K562 (cell line): ENCODE results near the gene ACE. TPM values are rescaled to one million over a fixed set of nuclear protein-coding genes. Genes with fewer than 3 reads are reported as not detected.
A peak's percentile ranks its signal among the peaks of the same experiment; 100 is the strongest.

ENCODE experiments used
- ADNP ChIP-seq: fragments of 200-800 bp; sonication (Bioruptor generic); IDR thresholded peaks from 2 replicates; pipeline ENCODE4 v1.6.1; 2016; ENCODE audit warnings: missing genetic modification characterization, missing compliant biosample characterization
- ARID4B ChIP-seq: sonication (generic); formaldehyde crosslinking; IDR thresholded peaks from 2 replicates; pipeline ENCODE4 v1.8.0; 2022; ENCODE audit warnings: mild to moderate bottlenecking, missing genetic modification reagents
- CHCHD3 ChIP-seq: fragments of 250-450 bp; sonication (Bioruptor Pico); IDR thresholded peaks from 2 replicates; pipeline ENCODE4 v2.1.2; 2022; ENCODE audit warnings: mild to moderate bottlenecking
- CREBBP ChIP-seq: IDR thresholded peaks from one replicate; pipeline ENCODE4 v1.6.1; 2012; ENCODE audit warnings: low read depth, mild to moderate bottlenecking, control low read depth, inconsistent platforms, low read length
- EP300 ChIP-seq: IDR thresholded peaks from 2 replicates; pipeline ENCODE4 v1.6.1; 2012; ENCODE audit warnings: low read length, improper control_type of control experiment
- NCOA2 ChIP-seq, 2 experiments: fragments of 450-650 bp; IDR thresholded peaks; 2 replicates each; pipeline ENCODE4 v1.6.1; 2018; ENCODE audit warnings: mild to moderate bottlenecking in 2 of 2, moderate library complexity in 1 of 2; ENCODE audit not compliant: partially characterized antibody in 2 of 2
- NCOR1 ChIP-seq: fragments of 450-650 bp; IDR thresholded peaks from 2 replicates; pipeline ENCODE4 v1.6.1; 2016; ENCODE audit warnings: mild to moderate bottlenecking, moderate library complexity
- OTX1 ChIP-seq: fragments of 450-650 bp; formaldehyde crosslinking; IDR thresholded peaks from 2 replicates; pipeline ENCODE4 v1.4.0; 2022; ENCODE audit warnings: mild to moderate bottlenecking
- PCBP1 ChIP-seq: fragments of 200-400 bp; formaldehyde crosslinking; IDR thresholded peaks from 2 replicates; pipeline ENCODE4 v1.6.1; 2018; ENCODE audit warnings: mild to moderate bottlenecking, low read depth, low read length; ENCODE audit not compliant: poor library complexity, severe bottlenecking
- PHTF2 ChIP-seq: fragments of 250-450 bp; sonication (Bioruptor Pico); IDR thresholded peaks from 2 replicates; pipeline ENCODE4 v1.5.0; 2021; ENCODE audit warnings: mild to moderate bottlenecking
- RBFOX2 ChIP-seq: fragments of 200-400 bp; formaldehyde crosslinking; IDR thresholded peaks from 2 replicates; pipeline ENCODE4 v1.6.1; 2017; ENCODE audit warnings: low read depth, mild to moderate bottlenecking, low read length, moderate library complexity
- YY1 ChIP-seq, 3 experiments: IDR thresholded peaks; 2 replicates each; pipeline ENCODE4 v1.6.1; 2011; ENCODE audit warnings: low read length in 2 of 3, mild to moderate bottlenecking in 2 of 3, moderate library complexity in 2 of 3, borderline replicate concordance in 1 of 3, control low read depth in 1 of 3, low read depth in 1 of 3; ENCODE audit not compliant: insufficient read depth in 3 of 3, insufficient replicate concordance in 2 of 3, control insufficient read depth in 1 of 3, insufficient read length in 1 of 3; ENCODE audit errors: extremely low read depth in 1 of 3
- ZBTB1 ChIP-seq: sonication (generic); formaldehyde crosslinking; IDR thresholded peaks from 2 replicates; pipeline ENCODE4 v1.8.1; 2023; ENCODE audit warnings: missing genetic modification reagents, low read depth, mild to moderate bottlenecking, borderline replicate concordance
- ZNF586 ChIP-seq: fragments of 450-650 bp; formaldehyde crosslinking; conservative IDR thresholded peaks from 2 replicates; pipeline ENCODE4 v1.4.0; 2020; ENCODE audit warnings: mild to moderate bottlenecking, moderate library complexity
- ZNF589 ChIP-seq: fragments of 200-800 bp; sonication (Bioruptor generic); IDR thresholded peaks from 2 replicates; pipeline ENCODE4 v1.6.1; 2016; ENCODE audit warnings: low read depth, missing genetic modification characterization, missing compliant biosample characterization
- ZNF695 ChIP-seq: fragments of 450-650 bp; formaldehyde crosslinking; IDR thresholded peaks from 2 replicates; pipeline ENCODE4 v1.4.0; 2020; ENCODE audit warnings: mild to moderate bottlenecking, moderate library complexity
- polyA plus RNA-seq, 8 experiments: library from polyadenylated mRNA; depleted of rRNA in 4 of 8; stranded (reverse) in 5 of 8; unstranded in 3 of 8; fragments of >200 nt; fragmentation: Nextera tagmentation in 2 of 8; fragmentation: Illumina TruSeq in 1 of 8; extraction: Ambion mirVana in 2 of 8; extraction: Trizol in 1 of 8; gene quantifications; 2 replicates each; pipeline versions ENCODE4 v1.2.1 to v1.2.3, GENCODE V29; 2011 to 2014; ENCODE audit warnings: inconsistent platforms in 1 of 8, missing spikeins in 1 of 8
- total RNA-seq, 7 experiments: library from RNA; depleted of rRNA in 6 of 7; stranded (reverse); fragments of >200 nt in 6 of 7; fragmentation: Illumina TruSeq in 2 of 7; extraction: Trizol in 2 of 7; gene quantifications; 2 replicates each; pipeline versions ENCODE4 v1.2.1 to v1.2.3, GENCODE V29; 2011 to 2021; ENCODE audit warnings: low replicate concordance in 1 of 7
- TF ChIP-seq, protein P1 (sequence below): sonication (generic); formaldehyde crosslinking; IDR thresholded peaks from 2 replicates; pipeline ENCODE4 v1.8.0; 2023; ENCODE audit warnings: missing genetic modification reagents, mild to moderate bottlenecking, borderline replicate concordance

ACE gene
- total and polyA plus RNA-seq, 9 of the 15 experiments (the other 6 are each of a cell fraction or from before 2014, with no cell fraction given), result 0.07 to 2.5 (median 0.47) TPM; not detected in 1

GRCh38 chr17:63431939-63432804 lies 44.7 kb upstream of the ACE start (continued):
- TF ChIP-seq YY1 (IDR thresholded peaks at IDR 0.05; ENCODE audit: borderline replicate concordance in 1 of 3, control insufficient read depth in 1 of 3, extremely low read depth in 1 of 3, insufficient read depth in 3 of 3, insufficient read length in 1 of 3, insufficient replicate concordance in 2 of 3, low read depth in 1 of 3, low read length in 2 of 3) (peak in 1 of 3 experiments; percentile 30), ZNF586 (CRISPR knock-in tag) (no peak), RBFOX2 (no peak), PHTF2 (CRISPR knock-in tag) (no peak), ZNF695 (CRISPR knock-in tag) (no peak), PCBP1 (no peak), ADNP (no peak), OTX1 (0 out of 2 replicates have a peak, but pooled peaks have one; percentile 54), ZNF589 (CRISPR knock-in tag) (peak; percentile 77; the same call in 1 of the 2 replicates), CREBBP (no peak), EP300 (peak; percentile 92; the same call in 1 of the 2 replicates), NCOA2 (IDR thresholded peaks at IDR 0.05; ENCODE audit: partially characterized antibody in 2 of 2) (no peak), CHCHD3 (no peak), ZBTB1 (CRISPR knock-in tag) (no peak), ARID4B (CRISPR knock-in tag) (no peak), NCOR1 (peak; percentile 93)
- TF ChIP-seq, protein P1, sequence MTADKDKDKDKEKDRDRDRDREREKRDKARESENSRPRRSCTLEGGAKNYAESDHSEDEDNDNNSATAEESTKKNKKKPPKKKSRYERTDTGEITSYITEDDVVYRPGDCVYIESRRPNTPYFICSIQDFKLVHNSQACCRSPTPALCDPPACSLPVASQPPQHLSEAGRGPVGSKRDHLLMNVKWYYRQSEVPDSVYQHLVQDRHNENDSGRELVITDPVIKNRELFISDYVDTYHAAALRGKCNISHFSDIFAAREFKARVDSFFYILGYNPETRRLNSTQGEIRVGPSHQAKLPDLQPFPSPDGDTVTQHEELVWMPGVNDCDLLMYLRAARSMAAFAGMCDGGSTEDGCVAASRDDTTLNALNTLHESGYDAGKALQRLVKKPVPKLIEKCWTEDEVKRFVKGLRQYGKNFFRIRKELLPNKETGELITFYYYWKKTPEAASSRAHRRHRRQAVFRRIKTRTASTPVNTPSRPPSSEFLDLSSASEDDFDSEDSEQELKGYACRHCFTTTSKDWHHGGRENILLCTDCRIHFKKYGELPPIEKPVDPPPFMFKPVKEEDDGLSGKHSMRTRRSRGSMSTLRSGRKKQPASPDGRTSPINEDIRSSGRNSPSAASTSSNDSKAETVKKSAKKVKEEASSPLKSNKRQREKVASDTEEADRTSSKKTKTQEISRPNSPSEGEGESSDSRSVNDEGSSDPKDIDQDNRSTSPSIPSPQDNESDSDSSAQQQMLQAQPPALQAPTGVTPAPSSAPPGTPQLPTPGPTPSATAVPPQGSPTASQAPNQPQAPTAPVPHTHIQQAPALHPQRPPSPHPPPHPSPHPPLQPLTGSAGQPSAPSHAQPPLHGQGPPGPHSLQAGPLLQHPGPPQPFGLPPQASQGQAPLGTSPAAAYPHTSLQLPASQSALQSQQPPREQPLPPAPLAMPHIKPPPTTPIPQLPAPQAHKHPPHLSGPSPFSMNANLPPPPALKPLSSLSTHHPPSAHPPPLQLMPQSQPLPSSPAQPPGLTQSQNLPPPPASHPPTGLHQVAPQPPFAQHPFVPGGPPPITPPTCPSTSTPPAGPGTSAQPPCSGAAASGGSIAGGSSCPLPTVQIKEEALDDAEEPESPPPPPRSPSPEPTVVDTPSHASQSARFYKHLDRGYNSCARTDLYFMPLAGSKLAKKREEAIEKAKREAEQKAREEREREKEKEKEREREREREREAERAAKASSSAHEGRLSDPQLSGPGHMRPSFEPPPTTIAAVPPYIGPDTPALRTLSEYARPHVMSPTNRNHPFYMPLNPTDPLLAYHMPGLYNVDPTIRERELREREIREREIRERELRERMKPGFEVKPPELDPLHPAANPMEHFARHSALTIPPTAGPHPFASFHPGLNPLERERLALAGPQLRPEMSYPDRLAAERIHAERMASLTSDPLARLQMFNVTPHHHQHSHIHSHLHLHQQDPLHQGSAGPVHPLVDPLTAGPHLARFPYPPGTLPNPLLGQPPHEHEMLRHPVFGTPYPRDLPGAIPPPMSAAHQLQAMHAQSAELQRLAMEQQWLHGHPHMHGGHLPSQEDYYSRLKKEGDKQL (CRISPR knock-in tag), result no peak
